GM13976 (cell line): ENCODE data around the gene TUBB3.

ENCODE experiments used
- DNase-seq: peaks from one replicate; pipeline ENCODE4 v3.0.0; 2012; ENCODE audit warnings: low spot score
- in situ Hi-C: fragments of 300-500 bp; cut with MboI; formaldehyde crosslinking; loops from one replicate; pipeline ENCODE4 v1.12.0; 2022; ENCODE audit warnings: low sequenced_read_pairs, mixed read lengths, inconsistent platforms; ENCODE audit not compliant: unreplicated experiment
- TF ChIP-seq, protein P1 (sequence below): IDR thresholded peaks from 2 replicates; pipeline ENCODE4 v1.5.1; 2012; ENCODE audit warnings: borderline replicate concordance, mild to moderate bottlenecking; ENCODE audit not compliant: insufficient read depth; ENCODE audit errors: extremely low read depth, missing control alignments, control extremely low read depth

The TUBB3 gene

DNA sequence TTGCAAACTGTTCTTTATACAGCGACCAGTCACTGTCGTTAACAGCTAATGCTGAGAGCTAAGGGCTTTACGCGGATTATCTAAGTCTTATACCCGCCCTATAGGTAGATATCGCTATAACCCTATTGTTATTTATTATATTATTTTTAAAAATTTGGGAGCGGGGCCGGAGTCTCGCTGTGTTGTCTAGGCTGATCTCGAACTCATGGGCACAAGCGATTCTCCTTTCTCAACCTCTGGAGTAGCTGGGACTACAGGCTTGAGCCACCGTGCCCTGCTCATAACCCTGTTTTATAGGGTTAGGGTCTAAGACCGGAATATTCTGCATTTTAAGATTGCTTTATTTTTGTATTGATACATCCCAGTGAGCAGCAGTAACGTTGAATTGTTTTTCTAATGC, 50.1 kb downstream of the TUBB3 start:
- TF ChIP-seq, protein P1, sequence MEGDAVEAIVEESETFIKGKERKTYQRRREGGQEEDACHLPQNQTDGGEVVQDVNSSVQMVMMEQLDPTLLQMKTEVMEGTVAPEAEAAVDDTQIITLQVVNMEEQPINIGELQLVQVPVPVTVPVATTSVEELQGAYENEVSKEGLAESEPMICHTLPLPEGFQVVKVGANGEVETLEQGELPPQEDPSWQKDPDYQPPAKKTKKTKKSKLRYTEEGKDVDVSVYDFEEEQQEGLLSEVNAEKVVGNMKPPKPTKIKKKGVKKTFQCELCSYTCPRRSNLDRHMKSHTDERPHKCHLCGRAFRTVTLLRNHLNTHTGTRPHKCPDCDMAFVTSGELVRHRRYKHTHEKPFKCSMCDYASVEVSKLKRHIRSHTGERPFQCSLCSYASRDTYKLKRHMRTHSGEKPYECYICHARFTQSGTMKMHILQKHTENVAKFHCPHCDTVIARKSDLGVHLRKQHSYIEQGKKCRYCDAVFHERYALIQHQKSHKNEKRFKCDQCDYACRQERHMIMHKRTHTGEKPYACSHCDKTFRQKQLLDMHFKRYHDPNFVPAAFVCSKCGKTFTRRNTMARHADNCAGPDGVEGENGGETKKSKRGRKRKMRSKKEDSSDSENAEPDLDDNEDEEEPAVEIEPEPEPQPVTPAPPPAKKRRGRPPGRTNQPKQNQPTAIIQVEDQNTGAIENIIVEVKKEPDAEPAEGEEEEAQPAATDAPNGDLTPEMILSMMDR = no peak
- DNase-seq = no peak
- in situ Hi-C loops = no loop called here

DNA sequence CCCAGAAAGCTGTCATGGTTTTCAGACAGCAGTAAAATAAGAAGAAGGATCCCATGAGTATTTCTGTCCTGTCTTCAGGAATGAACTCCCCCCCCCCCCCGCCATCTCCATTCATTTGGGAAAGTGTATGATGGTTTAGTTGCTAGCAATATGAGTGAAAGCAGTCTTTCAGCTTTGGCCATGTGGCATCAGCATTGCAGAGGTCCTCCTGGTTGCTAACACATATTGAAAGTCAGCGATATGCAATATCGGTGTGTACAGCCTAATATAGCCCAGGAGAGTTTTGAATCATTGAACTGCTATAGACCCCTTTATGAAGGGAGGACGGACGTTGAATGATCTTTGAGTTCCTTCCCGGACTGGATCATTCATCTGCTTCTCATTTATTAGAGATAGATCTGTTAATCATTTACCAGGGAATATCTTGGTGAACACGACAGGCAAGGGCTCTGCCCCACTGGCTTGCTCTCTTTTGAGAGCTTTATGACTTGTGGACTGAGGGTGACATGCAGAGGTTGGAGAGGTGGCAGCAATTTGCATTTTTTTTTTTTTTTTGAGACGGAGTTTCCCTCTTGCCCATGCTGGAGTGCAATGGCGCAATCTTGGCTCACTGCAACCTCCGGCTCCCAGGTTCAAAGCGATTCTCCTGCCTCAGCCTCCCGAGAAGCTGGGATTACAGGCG, 50.7 kb downstream of the TUBB3 start:
- no peak for DNase-seq
- in situ Hi-C loops = no loop called here
- TF ChIP-seq, protein P1 = no peak

DNA sequence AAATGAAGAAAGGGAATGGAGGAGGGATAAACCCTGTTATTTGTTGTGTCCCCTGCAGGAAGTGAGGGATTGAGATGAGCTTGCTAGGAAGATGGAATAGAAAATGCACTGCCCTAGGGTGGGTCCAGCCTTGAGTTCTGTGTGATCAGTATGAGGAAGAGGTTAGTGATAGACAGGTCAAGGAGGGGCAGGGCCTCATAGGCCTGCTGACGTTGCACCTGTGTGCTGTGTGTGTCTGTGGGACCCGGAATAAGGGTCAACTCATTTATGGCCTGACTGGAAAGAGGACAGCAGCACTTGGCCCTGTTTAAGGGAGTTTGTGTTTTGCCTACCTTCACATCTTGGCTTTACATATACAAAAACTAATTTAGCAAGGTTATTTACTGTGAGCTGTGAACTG, 51.7 kb downstream of the TUBB3 start:
- DNase-seq = no peak
- TF ChIP-seq, protein P1 = no peak
- in situ Hi-C loops = no loop called here

DNA sequence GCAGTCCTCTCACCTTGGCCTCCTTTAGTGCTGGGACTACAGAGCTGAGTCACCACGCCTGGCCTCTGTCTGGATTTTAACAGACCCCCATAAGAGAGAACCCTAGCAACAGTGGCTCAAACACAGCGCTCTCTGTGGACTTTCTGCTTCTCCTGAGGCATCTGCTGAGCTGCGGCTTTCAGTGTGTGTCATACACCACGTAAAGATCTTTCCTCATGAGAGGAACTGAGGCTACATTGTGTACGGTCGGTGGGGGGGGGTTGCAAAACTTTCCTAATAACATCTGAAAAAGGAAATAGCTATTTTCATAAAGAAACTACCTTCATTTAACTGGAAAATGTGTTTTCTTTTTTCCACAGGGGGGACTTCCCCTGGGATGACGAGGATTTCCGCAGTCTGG, 58.3 kb downstream of the TUBB3 start:
- TF ChIP-seq, protein P1 = no peak
- in situ Hi-C loops = no loop called here
- DNase-seq = peak; percentile 65

DNA sequence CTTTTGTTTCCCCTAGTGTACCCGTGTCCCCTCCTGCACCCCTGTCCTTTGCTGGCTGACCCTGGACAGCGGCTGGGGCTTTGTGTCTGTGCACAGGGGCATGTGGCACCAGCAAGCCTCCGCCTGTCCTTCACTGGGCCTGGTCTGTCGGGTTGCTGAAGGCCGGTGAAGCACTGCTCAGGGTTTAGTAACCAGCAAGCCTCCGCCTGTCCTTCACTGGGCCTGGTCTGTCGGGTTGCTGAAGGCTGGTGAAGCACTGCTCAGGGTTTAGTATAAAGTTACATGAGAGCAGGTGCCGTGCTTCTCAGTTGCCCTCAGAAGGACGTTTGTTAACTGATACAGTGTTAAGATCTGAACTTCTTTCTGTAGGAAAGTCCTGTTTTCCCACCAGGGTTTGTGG, 59.2 kb downstream of the TUBB3 start:
- TF ChIP-seq, protein P1 = no peak
- in situ Hi-C loops = no loop called here

DNA sequence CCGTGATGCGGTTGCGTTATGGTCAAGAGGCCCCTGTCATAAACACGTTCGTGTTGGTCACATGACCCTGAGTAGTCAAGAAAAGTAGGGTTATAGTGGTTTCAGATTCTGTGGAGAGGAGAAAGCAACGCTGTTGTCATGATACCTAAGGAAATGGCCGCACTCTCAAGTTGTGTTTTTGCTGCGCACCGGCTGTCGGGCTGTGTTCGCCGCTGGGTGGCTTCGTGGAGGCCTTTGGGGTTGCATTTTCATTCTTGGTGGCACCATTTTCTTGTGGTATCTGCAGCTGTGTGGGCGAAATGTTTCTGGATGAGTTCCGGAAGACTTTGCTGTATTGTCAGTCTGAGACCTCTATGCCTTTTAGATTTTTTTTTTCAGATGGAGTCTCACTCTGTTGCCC, 60.4 kb downstream of the TUBB3 start:
- in situ Hi-C loops = no loop called here
- TF ChIP-seq, protein P1 = no peak
- DNase-seq = no peak

More for the DNA sequence above, 59.2 kb downstream of the TUBB3 start:
- DNase-seq = no peak
